ENCODE results near the gene ADAM22. TPM values are rescaled to one million over a fixed set of nuclear protein-coding genes. Genes with fewer than 3 reads are reported as not detected.

The ADAM22 gene
- total RNA-seq, 4 donors from 2014 or later = 0.53 to 2.7 (median 1.5) TPM

DNA sequence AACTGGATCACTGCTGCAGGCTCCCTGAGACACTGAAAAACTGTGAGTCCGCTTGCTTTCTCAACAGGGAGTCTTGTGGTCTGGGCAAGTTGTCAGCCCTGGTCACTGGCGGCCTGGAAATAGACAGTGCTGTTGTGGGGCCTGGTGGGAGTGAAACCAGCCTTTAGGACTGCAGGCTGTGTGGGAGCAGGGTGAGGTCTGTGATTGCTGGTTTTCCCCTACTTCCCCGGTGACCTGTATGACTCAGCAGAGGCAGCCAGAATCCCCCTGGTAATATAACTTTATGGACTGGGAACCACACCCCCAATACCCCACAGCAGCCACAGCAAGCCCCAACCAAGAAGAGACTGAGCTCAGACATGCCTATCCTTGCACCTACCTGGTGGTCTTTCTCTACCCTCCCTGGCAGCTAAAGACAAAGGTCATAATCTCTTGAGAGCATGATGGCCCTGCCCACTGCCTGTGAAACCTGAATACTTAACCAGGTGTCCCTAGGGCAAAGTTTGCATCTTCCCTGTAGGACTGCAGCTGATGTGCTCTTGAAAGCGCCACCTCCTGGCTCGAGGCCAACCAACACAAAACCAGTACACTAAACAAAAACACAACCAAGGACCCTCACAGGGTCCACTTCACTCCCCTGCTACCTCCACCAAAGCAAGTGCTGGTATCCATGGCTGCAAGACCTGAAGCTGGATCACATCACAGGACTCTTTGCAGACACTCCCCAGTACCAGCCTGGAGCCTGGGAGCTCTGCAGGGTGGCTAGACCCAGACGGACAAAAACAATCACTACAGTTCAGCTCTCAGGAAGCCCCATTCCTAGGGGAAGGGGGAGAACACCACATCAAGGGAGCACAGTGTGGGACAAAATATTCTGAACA is 7.2 kb upstream of the ADAM22 start:
- DNase-seq (ENCODE audit: low spot score in 2 of 2) = no peak
- Histone ChIP-seq H3K27ac (no peak overlapping the region), H3K27me3 (no peaks in the 10 kb centered on the region), H3K9me3 (no peaks in the 10 kb centered on the region), H3K36me3 (no peaks in the 10 kb centered on the region), H3K4me1 (no peaks in the 10 kb centered on the region), H3K4me3 (no peak overlapping the region)
- 66% methylated on average over 5 of the region's 6 CpGs for WGBS
- TF ChIP-seq, protein P1, sequence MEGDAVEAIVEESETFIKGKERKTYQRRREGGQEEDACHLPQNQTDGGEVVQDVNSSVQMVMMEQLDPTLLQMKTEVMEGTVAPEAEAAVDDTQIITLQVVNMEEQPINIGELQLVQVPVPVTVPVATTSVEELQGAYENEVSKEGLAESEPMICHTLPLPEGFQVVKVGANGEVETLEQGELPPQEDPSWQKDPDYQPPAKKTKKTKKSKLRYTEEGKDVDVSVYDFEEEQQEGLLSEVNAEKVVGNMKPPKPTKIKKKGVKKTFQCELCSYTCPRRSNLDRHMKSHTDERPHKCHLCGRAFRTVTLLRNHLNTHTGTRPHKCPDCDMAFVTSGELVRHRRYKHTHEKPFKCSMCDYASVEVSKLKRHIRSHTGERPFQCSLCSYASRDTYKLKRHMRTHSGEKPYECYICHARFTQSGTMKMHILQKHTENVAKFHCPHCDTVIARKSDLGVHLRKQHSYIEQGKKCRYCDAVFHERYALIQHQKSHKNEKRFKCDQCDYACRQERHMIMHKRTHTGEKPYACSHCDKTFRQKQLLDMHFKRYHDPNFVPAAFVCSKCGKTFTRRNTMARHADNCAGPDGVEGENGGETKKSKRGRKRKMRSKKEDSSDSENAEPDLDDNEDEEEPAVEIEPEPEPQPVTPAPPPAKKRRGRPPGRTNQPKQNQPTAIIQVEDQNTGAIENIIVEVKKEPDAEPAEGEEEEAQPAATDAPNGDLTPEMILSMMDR (IDR thresholded peaks at IDR 0.05) = no peak

DNA sequence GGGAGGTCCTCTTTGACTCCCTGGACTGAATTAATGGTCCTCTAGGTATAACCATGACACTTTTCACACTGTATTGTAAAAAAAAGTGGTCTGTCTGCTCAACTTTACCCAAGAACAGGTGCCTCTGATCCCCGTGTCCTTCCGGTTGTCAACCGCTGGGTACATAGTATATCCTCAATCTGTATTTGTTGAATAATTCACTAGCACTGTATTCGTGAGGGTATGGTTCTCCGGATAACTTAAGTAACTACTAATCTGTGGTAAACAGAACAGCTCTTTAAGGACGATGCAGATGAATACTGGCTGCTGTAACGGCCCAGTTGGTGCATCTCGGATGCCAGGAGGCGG is 472 bp upstream of the ADAM22 start:
- Histone ChIP-seq H3K4me3 (peak overlapping the region; percentile 86), H3K27ac (no peak overlapping the region), H3K36me3 (no peaks in the 10 kb centered on the region), H3K27me3 (peaks cover 10% of the 10 kb centered on the region), H3K4me1 (peaks cover 10% of the 10 kb centered on the region), H3K9me3 (no peaks in the 10 kb centered on the region)
- 12% methylated on average over 9 of the region's 9 CpGs for WGBS
- DNase-seq (ENCODE audit: low spot score in 2 of 2) = no peak
- TF ChIP-seq, protein P1 (IDR thresholded peaks at IDR 0.05) = no peak
- TF ChIP-seq POLR2A (IDR thresholded peaks at IDR 0.05) = no peak
- TF ChIP-seq EP300 (IDR thresholded peaks at IDR 0.05) = no peak
- no peak for TF ChIP-seq POLR2AphosphoS5 (IDR thresholded peaks at IDR 0.05)

DNA sequence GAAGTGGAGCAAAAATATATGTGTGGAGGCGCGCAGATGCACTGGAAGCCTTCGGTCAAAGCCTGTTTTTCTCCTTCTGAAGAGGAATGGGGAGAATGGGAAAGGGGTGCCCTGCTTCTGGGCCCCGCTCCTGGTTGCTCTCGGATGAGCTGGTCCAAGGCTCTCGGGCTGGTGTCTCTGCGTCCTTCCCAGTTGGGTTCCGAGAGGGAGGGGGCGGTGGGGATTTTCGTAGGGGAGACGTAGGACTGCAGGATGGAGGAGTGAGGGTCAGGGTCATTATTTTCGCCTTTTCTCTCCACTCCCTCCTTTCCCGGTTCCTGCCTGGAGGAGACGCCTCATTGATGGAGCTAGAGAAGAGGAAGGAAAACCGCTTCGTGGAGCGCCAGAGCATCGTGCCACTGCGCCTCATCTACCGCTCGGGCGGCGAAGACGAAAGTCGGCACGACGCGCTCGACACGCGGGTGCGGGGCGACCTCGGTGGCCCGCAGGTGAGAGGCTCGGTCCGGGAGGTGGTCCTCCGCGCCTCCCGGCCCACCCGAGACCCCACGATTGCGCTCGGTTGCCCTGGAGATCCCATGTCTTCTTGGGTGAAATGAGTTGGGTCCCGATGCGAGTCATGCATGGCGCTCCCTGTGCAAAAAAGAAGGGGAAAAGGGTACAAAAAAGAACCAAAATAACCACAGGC is 790 bp downstream of the ADAM22 start:
- WGBS = 4% methylated on average over 44 of the region's 47 CpGs
- Histone ChIP-seq H3K4me3 (peak overlapping the region; percentile 86), H3K36me3 (no peaks in the 10 kb centered on the region), H3K9me3 (no peaks in the 10 kb centered on the region), H3K27ac (no peak overlapping the region), H3K27me3 (peaks cover 10% of the 10 kb centered on the region), H3K4me1 (peaks cover 10% of the 10 kb centered on the region)
- TF ChIP-seq POLR2AphosphoS5 (IDR thresholded peaks at IDR 0.05) = no peak
- TF ChIP-seq, protein P1 (IDR thresholded peaks at IDR 0.05) = no peak
- TF ChIP-seq POLR2A (IDR thresholded peaks at IDR 0.05) = no peak
- TF ChIP-seq EP300 (IDR thresholded peaks at IDR 0.05) = no peak
- no peak for DNase-seq (ENCODE audit: low spot score in 2 of 2)

DNA sequence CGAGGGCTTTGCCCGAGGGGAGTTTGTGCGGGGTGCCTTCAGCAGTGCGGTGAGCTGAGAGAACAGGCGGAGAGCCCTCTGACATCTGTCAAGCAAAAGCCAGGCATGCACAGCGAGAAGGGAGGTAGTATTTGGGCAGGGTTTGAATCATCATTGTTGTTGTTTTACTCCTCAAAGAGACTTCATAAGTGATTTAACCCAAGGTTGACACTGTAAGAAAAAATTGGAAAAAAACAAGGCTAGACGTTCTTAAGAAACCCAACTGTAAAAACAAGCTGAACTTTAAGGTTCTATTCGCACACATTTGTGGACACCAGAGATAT is 1.3 kb downstream of the ADAM22 start:
- peak overlapping the region; percentile 86 for H3K4me3 ChIP-seq
- 42% methylated on average over 8 of the region's 8 CpGs for WGBS

DNA sequence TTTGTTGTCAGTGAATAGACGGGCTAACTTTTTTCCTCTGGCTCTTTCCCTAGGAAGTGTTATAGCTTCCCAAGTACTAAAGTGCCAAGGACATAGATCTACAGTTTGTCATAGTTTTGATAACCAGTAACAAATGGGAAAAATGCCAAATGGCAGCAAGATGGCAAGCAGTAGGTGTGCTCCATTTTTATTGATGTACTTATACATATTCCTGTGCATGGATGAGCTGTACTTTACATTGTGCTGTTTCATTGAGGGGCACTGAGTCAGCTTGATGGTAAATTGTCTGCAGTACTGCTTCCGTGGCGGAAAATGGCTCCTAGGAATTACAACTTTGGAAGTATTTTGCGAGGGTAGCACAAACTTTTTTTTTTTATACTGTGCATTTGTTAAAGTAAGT is 7.1 kb downstream of the ADAM22 start:
- TF ChIP-seq POLR2A (IDR thresholded peaks at IDR 0.05) (no peak), EP300 (IDR thresholded peaks at IDR 0.05) (no peak), POLR2AphosphoS5 (IDR thresholded peaks at IDR 0.05) (no peak)
- TF ChIP-seq, protein P1 (IDR thresholded peaks at IDR 0.05) = no peak
- H3K9me3 ChIP-seq = no peaks in the 10 kb centered on the region
- H3K36me3 ChIP-seq = no peaks in the 10 kb centered on the region
- H3K4me1 ChIP-seq = no peaks in the 10 kb centered on the region
- DNase-seq (ENCODE audit: low spot score in 2 of 2) = no peak
- 97% methylated on average over 4 of the region's 4 CpGs for WGBS
- no peak overlapping the region for H3K27ac ChIP-seq
- no peak overlapping the region for H3K4me3 ChIP-seq
- H3K27me3 ChIP-seq = no peaks in the 10 kb centered on the region

More for the DNA sequence above, 1.3 kb downstream of the ADAM22 start:
- H3K9me3 ChIP-seq = no peaks in the 10 kb centered on the region
- H3K4me1 ChIP-seq = peaks cover 10% of the 10 kb centered on the region
- H3K36me3 ChIP-seq = no peaks in the 10 kb centered on the region
- DNase-seq (ENCODE audit: low spot score in 2 of 2) = no peak
- H3K27me3 ChIP-seq = peaks cover 10% of the 10 kb centered on the region
- TF ChIP-seq POLR2A (IDR thresholded peaks at IDR 0.05) (no peak), EP300 (IDR thresholded peaks at IDR 0.05) (no peak), POLR2AphosphoS5 (IDR thresholded peaks at IDR 0.05) (no peak)
- TF ChIP-seq, protein P1 (IDR thresholded peaks at IDR 0.05) = no peak
- no peak overlapping the region for H3K27ac ChIP-seq
